HG03025 (cell line): ENCODE data around the gene MACO1.
"Not testable (repeated sequence)": the region's sequence is repeated elsewhere in the genome, so short reads cannot be mapped to it uniquely, and the experiment has no call there.

Experiments used
- ATAC-seq: cut with Tn5 transposase; IDR thresholded peaks from one replicate; pipeline ENCODE4 v1.9.1; 2021; ENCODE audit warnings: mild to moderate bottlenecking, moderate library complexity; ENCODE audit not compliant: unreplicated experiment, low FRiP score

MACO1 gene

DNA sequence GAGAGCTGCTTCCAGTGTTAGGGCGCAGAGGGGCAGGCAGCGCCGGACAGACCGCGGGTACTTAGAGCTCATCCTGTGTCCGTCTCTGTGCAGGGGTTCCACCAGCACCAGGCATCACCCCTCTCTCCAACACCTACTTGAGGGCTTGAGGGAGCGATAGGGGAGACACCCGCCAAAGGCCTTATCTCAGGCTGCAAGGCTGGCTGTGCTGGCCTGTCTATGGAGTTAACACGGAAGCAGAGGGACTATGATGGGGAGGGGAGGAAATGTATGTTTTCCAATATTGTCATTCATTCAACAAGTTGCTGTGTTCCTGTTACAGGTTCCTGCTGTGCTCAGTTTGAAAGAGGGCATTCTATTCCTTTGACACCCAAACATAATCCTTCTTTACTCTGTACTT is 10.0 kb upstream of the MACO1 start, which contains the start of gene RHCE:
TSS of gene RHCE (minus strand) at position 111 of the 400 bp plus-strand sequence. CDS start at position 72, 39 bp downstream.
- ATAC-seq: not testable (repeated sequence)

DNA sequence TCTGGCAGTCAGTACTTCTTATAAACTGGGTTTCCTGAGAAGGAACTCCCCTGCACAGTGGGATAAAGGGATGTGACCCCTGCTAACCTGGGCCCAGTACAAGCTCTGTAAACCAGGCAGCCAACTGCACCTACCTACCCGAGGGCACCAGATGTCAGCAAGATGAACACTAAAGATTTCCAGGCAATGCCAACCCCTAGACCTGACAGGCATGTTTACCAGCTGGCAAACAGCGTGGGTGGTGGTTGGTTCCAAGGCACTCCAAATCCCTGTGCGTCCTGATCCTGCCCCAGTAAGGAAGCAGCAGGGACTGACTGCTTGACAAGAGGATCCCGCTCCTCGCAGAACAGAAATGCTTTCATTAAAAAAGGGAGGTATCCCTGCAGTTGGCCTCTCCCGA is 7.5 kb upstream of the MACO1 start:
- not testable (repeated sequence) for ATAC-seq

- ATAC-seq: no peak
These were observed 5.3 kb upstream of the MACO1 start for GRCh38 chr1:25425098-25426085.

DNA sequence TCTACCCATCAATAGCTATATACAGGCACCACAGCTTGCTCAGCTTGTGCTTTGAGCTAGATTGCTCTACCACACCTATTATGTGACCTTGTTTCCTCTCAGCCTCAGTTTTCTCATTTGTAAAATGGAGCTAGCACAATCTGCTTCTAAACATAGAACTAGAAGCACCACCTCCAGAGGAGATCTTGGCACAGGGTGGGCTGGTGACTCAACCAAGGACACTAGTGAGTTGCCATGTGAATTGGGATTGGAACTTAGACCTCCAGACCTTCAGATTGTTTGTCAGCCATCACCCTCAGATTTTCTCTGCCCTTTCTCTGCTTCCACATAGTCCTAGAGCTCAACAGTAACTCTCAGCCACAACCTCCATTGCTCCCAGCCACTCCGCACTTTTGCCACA is 3.0 kb upstream of the MACO1 start:
- ATAC-seq: no peak

GRCh38 chr1:25428475-25429166 is 2.1 kb upstream of the MACO1 start:
- no peak for ATAC-seq

DNA sequence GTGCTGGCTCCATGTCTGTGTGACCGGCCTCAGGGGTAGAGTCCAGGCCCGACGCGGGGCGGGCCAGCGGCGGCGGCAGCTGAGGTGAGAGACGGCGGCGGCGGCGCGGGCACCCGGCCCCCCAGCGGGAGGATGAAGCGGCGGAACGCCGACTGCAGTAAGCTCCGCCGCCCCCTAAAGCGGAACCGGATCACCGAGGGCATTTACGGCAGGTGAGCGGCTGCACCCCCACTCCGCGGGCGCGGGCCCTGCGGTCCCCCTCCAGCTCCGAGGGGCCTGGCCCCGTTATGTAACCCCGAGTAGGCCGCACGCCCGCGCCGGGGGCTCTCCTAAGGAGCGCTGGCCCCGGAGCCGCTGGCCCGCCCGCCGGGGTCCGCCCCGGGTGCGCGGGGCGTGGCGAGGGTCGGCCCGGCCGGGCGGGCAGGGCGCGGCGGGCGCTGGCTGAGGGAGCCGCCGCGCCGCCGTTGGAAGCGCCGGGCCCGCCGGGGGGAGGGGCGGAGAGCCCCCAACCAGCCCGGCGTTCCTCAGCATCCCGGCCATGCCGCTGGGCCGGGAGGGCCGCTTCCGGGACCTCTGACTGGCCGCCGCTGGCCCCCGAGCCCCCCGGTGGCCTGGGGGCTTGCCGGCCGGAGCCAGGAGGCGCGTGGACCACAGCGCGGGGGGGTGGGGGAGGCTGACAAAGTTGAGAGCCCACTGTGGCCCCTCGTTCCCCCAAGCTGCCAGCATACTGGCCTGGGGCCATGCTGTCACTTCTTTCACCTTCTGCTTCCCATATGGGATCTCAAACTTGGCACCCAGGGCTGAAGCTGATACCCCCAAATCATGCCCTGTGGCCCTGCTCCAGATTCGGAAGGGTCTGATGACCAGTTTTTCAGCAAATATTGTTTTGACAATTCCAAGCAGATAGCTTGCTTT is 527 bp downstream of the MACO1 start:
- ATAC-seq: peak; percentile 28

- ATAC-seq: no peak
These were observed 1.4 kb downstream of the MACO1 start for GRCh38 chr1:25431955-25432719.

DNA sequence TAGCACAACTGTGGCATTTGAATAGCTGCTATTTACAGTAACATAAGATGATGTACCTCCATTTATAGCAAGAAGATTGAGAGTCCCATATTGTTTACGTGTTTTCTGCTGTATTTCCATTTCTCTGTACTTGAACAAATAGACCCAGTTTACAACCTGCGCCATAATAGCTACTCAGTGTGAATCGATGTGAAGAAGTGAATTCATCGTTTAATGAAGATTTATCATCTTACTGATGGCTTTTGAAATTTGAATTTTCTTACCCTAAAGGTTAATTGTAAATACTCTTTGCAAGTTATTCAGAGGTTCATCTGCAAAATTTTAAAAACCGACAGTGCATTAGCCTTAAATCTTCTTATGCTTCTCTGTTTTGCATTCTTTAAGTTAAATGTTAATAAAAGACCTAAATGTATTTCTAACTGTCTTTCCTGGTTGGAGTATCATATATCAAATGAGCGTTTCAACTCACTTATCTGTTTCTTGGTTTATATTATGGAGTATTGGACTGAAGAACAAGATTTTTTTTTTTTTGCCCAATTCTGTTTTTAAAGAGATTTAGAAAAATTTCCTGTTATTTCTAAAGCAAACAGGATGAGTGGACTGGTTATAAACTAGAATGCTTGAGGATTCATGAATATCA is 2.2 kb downstream of the MACO1 start:
- ATAC-seq: no peak

DNA sequence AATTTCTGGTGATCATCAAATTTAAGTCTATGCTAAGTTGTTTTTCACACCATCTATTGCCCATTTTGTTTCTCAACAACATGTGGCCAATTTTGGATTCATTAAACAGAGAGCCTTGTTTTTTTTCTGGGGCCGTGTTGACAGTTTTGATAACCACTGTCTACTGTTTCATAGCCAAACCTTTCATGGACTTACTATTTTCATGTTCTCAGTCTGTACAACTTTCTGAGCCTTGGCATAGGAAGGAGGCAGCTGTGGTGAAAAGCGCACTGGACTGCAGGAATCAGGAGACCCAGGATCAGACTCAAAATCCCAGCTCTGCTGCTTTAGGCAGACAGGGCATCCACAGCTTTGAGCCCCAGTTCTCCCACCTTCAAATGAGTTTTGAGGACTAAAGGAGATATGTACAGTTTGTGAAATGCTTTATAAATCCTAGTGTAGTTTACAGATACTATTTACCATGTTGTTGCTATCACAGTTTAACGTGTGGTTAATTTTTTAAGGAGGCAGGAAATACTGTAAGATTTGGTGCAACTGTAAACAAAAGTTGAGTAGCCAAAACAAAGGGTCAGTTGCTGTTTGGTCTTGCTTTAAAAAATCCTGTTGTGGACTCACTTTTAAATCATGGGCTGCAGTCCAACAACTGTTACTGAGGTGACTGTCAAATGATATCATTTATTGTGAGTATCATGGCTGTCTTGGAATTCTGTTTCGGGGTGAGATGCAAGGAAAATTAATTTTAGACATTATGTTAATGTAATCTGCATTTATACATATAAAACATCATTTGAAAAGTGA is 2.9 kb downstream of the MACO1 start:
- no peak for ATAC-seq

DNA sequence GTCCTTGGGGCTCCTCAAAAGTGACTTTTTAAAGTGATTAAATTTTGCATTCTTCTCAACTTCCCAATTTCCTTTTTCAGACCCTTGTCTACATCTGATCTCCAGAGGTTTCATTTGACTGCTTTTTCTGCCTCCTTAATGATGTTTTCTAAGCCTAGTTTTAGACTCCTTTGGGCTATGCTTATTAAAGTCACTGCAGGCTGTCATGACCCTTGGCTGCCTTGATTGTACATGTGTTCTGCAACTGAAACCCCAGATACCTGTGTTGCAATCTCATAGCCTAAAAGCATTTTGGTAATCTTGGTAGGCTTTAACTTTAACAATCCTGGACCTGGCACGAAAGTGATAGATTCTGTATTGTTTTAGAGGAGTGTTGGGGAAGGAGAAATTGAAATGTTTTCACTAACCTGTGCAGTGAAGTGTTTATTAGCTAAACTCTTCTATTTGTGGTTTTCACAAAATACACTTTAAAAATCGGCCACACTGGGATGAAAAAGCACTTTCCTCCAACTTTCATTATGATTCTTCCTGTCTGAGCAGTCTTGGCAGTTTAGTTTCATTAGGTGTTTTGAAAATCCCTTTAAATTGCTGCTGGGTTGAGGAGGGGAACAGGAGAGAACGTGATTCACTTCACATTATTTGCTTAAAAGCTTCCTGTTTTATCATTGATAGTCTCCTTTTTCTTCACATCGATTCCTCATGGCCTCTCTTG is 4.9 kb downstream of the MACO1 start:
- no peak for ATAC-seq

GRCh38 chr1:25437672-25438071 is 7.0 kb downstream of the MACO1 start:
- no peak for ATAC-seq

DNA sequence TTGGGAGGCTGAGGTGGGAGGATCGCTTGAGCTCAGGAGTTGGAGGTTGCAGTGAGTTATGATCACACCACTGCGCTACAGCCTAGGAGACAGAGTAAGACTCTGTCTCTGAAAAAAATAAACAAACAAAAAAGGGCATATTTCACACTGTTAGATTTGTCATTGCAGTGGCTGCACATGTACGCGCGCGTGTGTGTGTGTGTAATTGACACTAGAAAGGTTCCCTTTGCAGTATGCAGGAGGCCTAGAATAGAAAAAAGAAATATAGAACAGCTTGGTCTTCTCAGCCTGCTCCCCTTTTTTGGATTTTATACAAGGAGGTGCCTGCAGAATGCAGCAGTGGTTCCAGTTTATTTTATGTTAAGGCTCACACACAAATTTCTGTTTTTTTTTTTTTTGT is 8.6 kb downstream of the MACO1 start:
- no peak for ATAC-seq

DNA sequence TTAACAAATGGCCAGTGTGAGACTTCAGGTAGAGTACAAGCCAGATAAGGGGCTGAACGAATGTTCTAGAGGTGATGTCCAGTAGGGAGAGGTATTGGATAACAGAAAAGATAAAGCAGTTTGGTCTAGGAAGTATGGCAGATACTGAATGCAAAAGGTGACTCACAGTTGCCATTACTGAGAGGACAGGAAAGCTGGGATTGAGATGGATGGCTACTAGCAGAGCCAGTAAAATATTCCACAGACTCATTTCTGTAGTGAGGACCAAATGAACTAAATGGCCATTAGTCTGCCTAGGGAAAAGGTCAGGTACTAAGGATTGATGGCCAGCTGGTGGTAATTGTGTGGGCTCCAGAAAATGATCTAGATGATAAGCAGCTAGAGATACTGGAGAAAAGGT is 11.5 kb downstream of the MACO1 start:
- no peak for ATAC-seq

- ATAC-seq: no peak
These were observed 12.5 kb downstream of the MACO1 start for GRCh38 chr1:25443030-25443699.

DNA sequence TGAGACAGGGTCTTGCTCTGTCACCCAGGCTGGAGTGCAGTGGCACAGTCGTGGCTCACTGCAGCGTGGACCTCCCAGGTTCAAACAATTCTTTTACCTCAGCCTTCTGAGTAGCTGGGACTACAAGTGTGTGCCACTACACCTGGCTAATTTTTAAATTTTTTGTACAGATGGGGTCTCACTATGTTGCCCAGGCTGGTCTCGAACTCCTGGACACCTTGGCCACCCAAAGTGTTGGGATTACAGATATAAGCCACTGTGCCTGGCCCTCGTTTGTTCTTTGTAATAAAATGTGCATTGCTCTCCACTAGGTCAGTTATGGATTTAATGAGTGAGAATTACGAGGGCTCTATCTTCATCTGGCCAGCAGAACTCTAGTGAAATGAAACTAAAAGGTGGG is 13.9 kb downstream of the MACO1 start:
- not testable (repeated sequence) for ATAC-seq

GRCh38 chr1:25445993-25446538 is 15.4 kb downstream of the MACO1 start:
- ATAC-seq: no peak

GRCh38 chr1:25447547-25447946 is 16.9 kb downstream of the MACO1 start:
- ATAC-seq: no peak
